Stomach (tissue), 9 donors: ENCODE measurements around the gene STK35. TPM values are rescaled to one million over a fixed set of nuclear protein-coding genes. Genes with fewer than 3 reads are reported as not detected.

Source experiments
- DNase-seq, 2 donors: peaks; one replicate each; pipeline versions ENCODE4 v3.0.0 to v3.0.0-alpha.2; 2013 to 2019
- H3K27ac ChIP-seq, 5 donors: fragments of 200-600 bp in 4 of 5; sonication (generic) in 4 of 5; one replicate each; pipeline ENCODE4 v1.5.1; 2013 to 2019; ENCODE audit warnings: mild to moderate bottlenecking in 1 of 5, moderate library complexity in 1 of 5
- H3K27me3 ChIP-seq, 3 donors: fragments of 200-600 bp; sonication (generic); one replicate each; pipeline ENCODE4 v1.5.1; 2017 to 2019; ENCODE audit warnings: mixed run types in 1 of 3
- H3K36me3 ChIP-seq, 4 donors: fragments of 200-600 bp; sonication (generic); 1 replicate in 3 of 4; 2 replicates in 1 of 4; pipeline ENCODE4 v1.5.1; 2016 to 2019
- H3K4me1 ChIP-seq, 4 donors: fragments of 200-600 bp; sonication (generic); one replicate each; pipeline ENCODE4 v1.5.1; 2016 to 2019
- H3K4me3 ChIP-seq, 4 donors: fragments of 200-600 bp; sonication (generic) in 3 of 4; one replicate each; pipeline ENCODE4 v1.5.1; 2016 to 2019; ENCODE audit warnings: mild to moderate bottlenecking in 1 of 4
- H3K9me3 ChIP-seq, 4 donors: fragments of 200-600 bp; sonication (generic); one replicate each; pipeline ENCODE4 v1.5.1; 2016 to 2019
- CTCF ChIP-seq, 7 experiments: fragments of 450-650 bp in 4 of 7; fragments of 200-600 bp in 3 of 7; sonication (generic) in 3 of 7; IDR thresholded peaks; one replicate each; pipeline ENCODE4 v1.5.1; 2016 to 2019; ENCODE audit warnings: antibody characterized with exemption in 7 of 7, control low read depth in 2 of 7, mild to moderate bottlenecking in 1 of 7
- EP300 ChIP-seq: sonication (generic); formaldehyde crosslinking; IDR thresholded peaks from one replicate; pipeline ENCODE4 v1.6.1; 2017; ENCODE audit warnings: antibody characterized with exemption
- POLR2A ChIP-seq, 4 donors: fragments of 450-650 bp; IDR thresholded peaks; one replicate each; pipeline ENCODE4 v1.6.1; 2016; ENCODE audit warnings: antibody characterized with exemption in 4 of 4, control low read depth in 2 of 4, mild to moderate bottlenecking in 1 of 4, moderate library complexity in 1 of 4
- POLR2AphosphoS5 ChIP-seq, 3 donors: sonication (generic); formaldehyde crosslinking; IDR thresholded peaks; one replicate each; pipeline ENCODE4 v1.6.1; 2016; ENCODE audit warnings: antibody characterized with exemption in 3 of 3
- WGBS, 5 donors: extraction: QIAGEN DNeasy Blood & Tissue Kit in 3 of 5; methylation state at CpG; one replicate each; pipeline versions ENCODE4 v1.1.5 to v1.1.7; 2013 to 2018; 5-methylcytosine and 5-hydroxymethylcytosine counted together
- intact Hi-C: fragments of 100-400 bp; cut with DNase I; formaldehyde crosslinking; loops from one replicate; pipeline ENCODE4 v1.15.1; 2023; ENCODE audit warnings: low total_unique reads
- polyA plus RNA-seq, 3 donors: library from polyadenylated mRNA; stranded (reverse); fragments of 200-250 nt; gene quantifications; one replicate each; pipeline ENCODE4 v1.2.3, GENCODE V29; 2013
- small RNA-seq, 4 donors: library from RNA; depleted of rRNA; stranded (forward); fragments of <200 nt; gene quantifications; one replicate each; pipeline ENCODE3, GENCODE V24; 2016
- total RNA-seq, 5 donors: library from RNA; depleted of rRNA; stranded (reverse); fragments of >200 nt; gene quantifications; one replicate each; pipeline versions ENCODE4 v1.1.0 to v1.2.3, GENCODE V29; 2014 to 2016
- donor health status: healthy with polysubstance abuse.
- donor health status: Bipolar disorder and iron deficiency.
- donor health status: healthy.

STK35 gene
- total and polyA plus RNA-seq, 8 donors = 4.2 to 26.1 (median 9.1) TPM

- TF ChIP-seq CTCF (IDR thresholded peaks at IDR 0.05) = no peak
- no peak for TF ChIP-seq POLR2AphosphoS5 (IDR thresholded peaks at IDR 0.05)
- no peak for TF ChIP-seq EP300
- no peak for TF ChIP-seq POLR2A (IDR thresholded peaks at IDR 0.05)
- no peaks in the 10 kb centered on the region for H3K4me1 ChIP-seq
- no peak overlapping the region for H3K27ac ChIP-seq
- no peaks in the 10 kb centered on the region for H3K9me3 ChIP-seq
- no peak for DNase-seq
- no peak overlapping the region for H3K4me3 ChIP-seq
- intact Hi-C loops = no loop called here
- peaks cover 0 to 6% (median 4%) of the 10 kb centered on the region in 3 donors for H3K27me3 ChIP-seq
- H3K36me3 ChIP-seq = no peaks in the 10 kb centered on the region
- 59 to 78% (median 70%) methylated on average over 7 of the region's 7 CpGs for WGBS, 5 donors
These were observed 95.5 kb downstream of the STK35 start for GRCh38 chr20:2197166-2197565.

Small RNA genes lying within 50 kb of the gene (small RNA-seq; reads per million reads assigned to genes)
- gene RPL7P2 = 0 reads per million in 4 donors

Other genes starting within 250 kb of the STK35 start
- gene SIRPA, start 206.4 kb upstream of the STK35 start, total RNA-seq = 10 to 100 TPM in 1 of 5 donors, 1 to 10 TPM in 3, under 1 TPM in 1; 0.29 to 35.5 (median 8.8) TPM
- gene SIRPA, start 206.4 kb upstream of the STK35 start, polyA plus RNA-seq = 1 to 10 TPM; 5.7 to 8.5 (median 7.0) TPM
- gene PDYN, start 107.8 kb upstream of the STK35 start, total RNA-seq = not detected
- gene PDYN, start 107.8 kb upstream of the STK35 start, polyA plus RNA-seq = not detected
- not detected for gene TGM3, start 194.2 kb downstream of the STK35 start, total RNA-seq
- 100 to 1,000 TPM in 1 of 3 donors, 1 to 10 TPM in 1, under 1 TPM in 1; 0.62 to 173 (median 3.4) TPM for gene TGM3, start 194.2 kb downstream of the STK35 start, polyA plus RNA-seq